ENCODE data around the gene WRAP53. TPM values are rescaled to one million over a fixed set of nuclear protein-coding genes. Genes with fewer than 3 reads are reported as not detected.

The WRAP53 gene
- total RNA-seq, 1 donor from 2014 or later = 14.9 TPM

GRCh38 chr17:7705269-7706255 is 17.3 kb downstream of the WRAP53 start:
- no peak for TF ChIP-seq CTCF (conservative IDR thresholded peaks at IDR 0.05; ENCODE audit: low read depth, low read length)
- DNase-seq (ENCODE audit: low read depth) = no peak
- H3K4me3 ChIP-seq (ENCODE audit: low read depth, low read length) = peak overlapping the region; percentile 43

GRCh38 chr17:7706631-7707354 is 18.5 kb downstream of the WRAP53 start:
- TF ChIP-seq CTCF (conservative IDR thresholded peaks at IDR 0.05; ENCODE audit: low read depth, low read length) = no peak

DNA sequence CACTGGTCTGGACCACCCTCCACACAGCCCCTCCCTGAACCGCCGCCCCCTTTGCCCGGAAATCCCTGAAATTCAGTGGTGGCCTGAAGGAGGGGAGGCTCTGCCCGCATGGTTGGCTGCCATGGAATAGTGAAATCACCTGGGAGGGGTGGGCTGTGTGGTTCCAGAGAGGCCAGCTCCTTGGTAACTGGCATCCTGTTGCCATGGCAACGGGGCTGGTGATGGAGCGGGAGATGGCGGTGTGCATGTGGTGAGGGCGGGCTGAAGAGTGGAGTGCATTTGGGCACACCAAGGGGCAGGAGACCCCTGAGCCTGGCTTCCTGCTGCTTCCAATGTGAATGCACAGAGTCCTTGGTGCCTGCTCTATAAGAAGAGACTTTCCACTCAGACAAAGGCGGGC is 19.2 kb downstream of the WRAP53 start:
- DNase-seq (ENCODE audit: low read depth) = no peak
- H3K4me3 ChIP-seq (ENCODE audit: low read depth, low read length) = no peak overlapping the region
- no peak for TF ChIP-seq CTCF (conservative IDR thresholded peaks at IDR 0.05; ENCODE audit: low read depth, low read length)

More at GRCh38 chr17:7706631-7707354, 18.5 kb downstream of the WRAP53 start:
- no peak overlapping the region for H3K4me3 ChIP-seq (ENCODE audit: low read depth, low read length)
- DNase-seq (ENCODE audit: low read depth) = no peak

DNA sequence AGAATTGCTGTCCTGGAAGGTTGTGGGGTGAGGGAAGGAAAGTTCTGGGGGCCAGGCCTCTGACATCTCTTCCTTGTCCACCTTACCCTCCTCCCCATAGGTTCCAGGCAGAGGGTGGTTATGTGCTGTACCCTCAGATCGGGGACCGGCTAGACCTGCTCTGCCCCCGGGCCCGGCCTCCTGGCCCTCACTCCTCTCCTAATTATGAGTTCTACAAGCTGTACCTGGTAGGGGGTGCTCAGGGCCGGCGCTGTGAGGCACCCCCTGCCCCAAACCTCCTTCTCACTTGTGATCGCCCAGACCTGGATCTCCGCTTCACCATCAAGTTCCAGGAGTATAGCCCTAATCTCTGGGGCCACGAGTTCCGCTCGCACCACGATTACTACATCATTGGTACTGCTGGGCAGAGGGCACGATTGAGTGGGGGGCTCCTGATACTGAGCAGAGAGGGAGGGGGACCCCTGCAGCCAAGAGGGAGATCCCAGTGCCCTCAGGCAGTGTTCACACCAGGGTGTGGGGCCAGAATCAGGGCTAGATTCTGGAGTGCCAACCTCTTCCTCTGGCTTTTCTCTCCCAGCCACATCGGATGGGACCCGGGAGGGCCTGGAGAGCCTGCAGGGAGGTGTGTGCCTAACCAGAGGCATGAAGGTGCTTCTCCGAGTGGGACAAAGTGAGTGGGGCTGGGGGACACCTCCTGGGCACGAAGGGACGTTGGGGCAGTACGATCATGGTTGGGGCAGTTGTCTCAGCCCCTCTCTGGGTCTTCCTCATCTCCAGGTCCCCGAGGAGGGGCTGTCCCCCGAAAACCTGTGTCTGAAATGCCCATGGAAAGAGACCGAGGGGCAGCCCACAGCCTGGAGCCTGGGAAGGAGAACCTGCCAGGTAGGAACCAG is 19.8 kb downstream of the WRAP53 start:
- TF ChIP-seq CTCF (conservative IDR thresholded peaks at IDR 0.05; ENCODE audit: low read depth, low read length) = no peak
- DNase-seq (ENCODE audit: low read depth) = no peak
- no peak overlapping the region for H3K4me3 ChIP-seq (ENCODE audit: low read depth, low read length)

- H3K4me3 ChIP-seq (ENCODE audit: low read depth, low read length) = no peak overlapping the region
- TF ChIP-seq CTCF (conservative IDR thresholded peaks at IDR 0.05; ENCODE audit: low read depth, low read length) = no peak
- no peak for DNase-seq (ENCODE audit: low read depth)
These were observed 20.8 kb downstream of the WRAP53 start for GRCh38 chr17:7709031-7709430.

GRCh38 chr17:7710301-7710700 is 22.0 kb downstream of the WRAP53 start:
- TF ChIP-seq CTCF (conservative IDR thresholded peaks at IDR 0.05; ENCODE audit: low read depth, low read length) = no peak
- no peak overlapping the region for H3K4me3 ChIP-seq (ENCODE audit: low read depth, low read length)
- DNase-seq (ENCODE audit: low read depth) = no peak

All from epithelial cell of proximal tubule (primary cell).